PC-9 (cell line): ENCODE results near the gene NRG3. TPM values are rescaled to one million over a fixed set of nuclear protein-coding genes. Genes with fewer than 3 reads are reported as not detected.

Experiments
- BruUV-seq: library from RNA; stranded (reverse); fragments of 400-500 nt; replicated peaks from 2 replicates; lab custom pipeline; 2021; lab: Mats Ljungman, UMichigan
- CTCF ChIA-PET: fragments of 300-600 bp; sonication (Branson Sonifier 250); formaldehyde crosslinking; loops from one replicate; lab custom pipeline; 2022; ENCODE audit warnings: antibody characterized with exemption; lab: Charles Lee
- POLR2A ChIA-PET: fragments of 300-600 bp; sonication (Branson Sonifier 250); formaldehyde crosslinking; loops from one replicate; lab custom pipeline; 2022; ENCODE audit warnings: antibody characterized with exemption; ENCODE audit not compliant: unreplicated experiment; lab: Charles Lee
- DNase-seq, 2 experiments: peaks; one replicate each; pipeline versions ENCODE4 v3.0.0 to v3.0.0-alpha.2; 2015 to 2022; ENCODE audit warnings: mixed read lengths in 1 of 2
- H2AFZ ChIP-seq: fragments of 200-600 bp; sonication (generic); 2 replicates; pipeline ENCODE4 v1.8.1; 2017; ENCODE audit warnings: antibody characterized with exemption
- H3F3A ChIP-seq: fragments of 200-600 bp; sonication (generic); 2 replicates; pipeline ENCODE4 v1.8.1; 2017; ENCODE audit warnings: antibody characterized with exemption, mild to moderate bottlenecking, low read depth; ENCODE audit not compliant: insufficient read depth
- H3K27ac ChIP-seq: fragments of 200-600 bp; sonication (generic); 2 replicates; pipeline ENCODE4 v1.6.1; 2016; ENCODE audit warnings: mixed run types
- H3K27me3 ChIP-seq: fragments of 200-600 bp; sonication (generic); 2 replicates; pipeline ENCODE4 v1.6.1; 2016; ENCODE audit warnings: low read depth, mixed run types; ENCODE audit not compliant: insufficient read depth
- H3K36me3 ChIP-seq: fragments of 200-600 bp; sonication (generic); 2 replicates; pipeline ENCODE4 v1.6.1; 2016; ENCODE audit warnings: low read depth, mixed run types
- H3K4me1 ChIP-seq: fragments of 200-600 bp; sonication (generic); replicated peaks from 2 replicates; pipeline ENCODE4 v1.6.1; 2016; ENCODE audit warnings: mixed run types; ENCODE audit not compliant: insufficient read depth
- H3K4me2 ChIP-seq: fragments of 200-600 bp; sonication (generic); 2 replicates; pipeline ENCODE4 v1.6.1; 2017; ENCODE audit warnings: mixed run types
- H3K4me3 ChIP-seq: fragments of 200-600 bp; sonication (generic); 2 replicates; pipeline ENCODE4 v1.6.1; 2016; ENCODE audit warnings: mixed run types
- H3K79me2 ChIP-seq: fragments of 200-600 bp; sonication (generic); 2 replicates; pipeline ENCODE4 v1.6.1; 2017; ENCODE audit warnings: low read depth, mixed run types
- H3K9me2 ChIP-seq: fragments of 200-600 bp; sonication (generic); 2 replicates; pipeline ENCODE4 v1.8.1; 2017; ENCODE audit warnings: mild to moderate bottlenecking; ENCODE audit not compliant: insufficient read depth
- H3K9me3 ChIP-seq: fragments of 200-600 bp; sonication (generic); 2 replicates; pipeline ENCODE4 v1.8.1; 2016; ENCODE audit warnings: low read depth; ENCODE audit not compliant: insufficient read depth
- H4K20me1 ChIP-seq: fragments of 200-600 bp; sonication (generic); 2 replicates; pipeline ENCODE4 v1.8.1; 2017; ENCODE audit not compliant: insufficient read depth
- CTCF ChIP-seq: fragments of 200-600 bp; sonication (generic); conservative IDR thresholded peaks from 2 replicates; pipeline ENCODE4 v1.6.1; 2017; ENCODE audit warnings: mixed run types, antibody characterized with exemption, mild to moderate bottlenecking, moderate library complexity
- EZH2 ChIP-seq: fragments of 200-600 bp; sonication (generic); IDR thresholded peaks from 2 replicates; pipeline ENCODE4 v1.8.0; 2017; ENCODE audit warnings: antibody characterized with exemption, low read depth
- intact Hi-C: fragments of 100-400 bp; cut with micrococcal nuclease; formaldehyde crosslinking; loops from one replicate; pipeline ENCODE4 v1.10.0; 2022; ENCODE audit not compliant: unreplicated experiment
- total RNA-seq: library from RNA; stranded (reverse); gene quantifications from 2 replicates; pipeline ENCODE4 v1.2.3, GENCODE V29; 2021

The NRG3 gene
- total RNA-seq, 1 experiment from 2014 or later: not detected

GRCh38 chr10:82038587-82038986, 163.6 kb downstream of the NRG3 start:
- Histone ChIP-seq H3K9me2 (no peaks in the 10 kb centered on the region), H3K4me3 (no peak overlapping the region), H3K9me3 (no peaks in the 10 kb centered on the region), H2AFZ (no peak overlapping the region), H3K27me3 (no peaks in the 10 kb centered on the region), H3K79me2 (no peaks in the 10 kb centered on the region), H3K36me3 (no peaks in the 10 kb centered on the region), H3F3A (no peaks in the 10 kb centered on the region), H4K20me1 (no peaks in the 10 kb centered on the region), H3K27ac (no peak overlapping the region), H3K4me2 (no peak overlapping the region), H3K4me1 (no peaks in the 10 kb centered on the region)
- no peak for TF ChIP-seq CTCF
- no peak for TF ChIP-seq EZH2
- intact Hi-C loops: no loop called here
- ChIA-PET POLR2A (no interaction called here), CTCF (no interaction called here)
- DNase-seq: no peak
- BruUV-seq: no TSS peak

- no peak for TF ChIP-seq CTCF
- no peak for TF ChIP-seq EZH2
- no TSS peak for BruUV-seq
- Histone ChIP-seq H3K36me3 (no peaks in the 10 kb centered on the region), H3F3A (no peaks in the 10 kb centered on the region), H4K20me1 (no peaks in the 10 kb centered on the region), H3K27me3 (no peaks in the 10 kb centered on the region), H3K9me2 (no peaks in the 10 kb centered on the region), H3K4me2 (no peak overlapping the region), H3K4me3 (no peak overlapping the region), H3K27ac (no peak overlapping the region), H3K9me3 (no peaks in the 10 kb centered on the region), H3K79me2 (no peaks in the 10 kb centered on the region), H2AFZ (no peak overlapping the region), H3K4me1 (no peaks in the 10 kb centered on the region)
- DNase-seq: no peak
- ChIA-PET CTCF (no interaction called here), POLR2A (no interaction called here)
- intact Hi-C loops: no loop called here
Observed at GRCh38 chr10:82040336-82040735, 165.3 kb downstream of the NRG3 start.

- no peaks in the 10 kb centered on the region for H3K9me2 ChIP-seq
- no peak overlapping the region for H3K27ac ChIP-seq
- CTCF ChIA-PET: no interaction called here
- DNase-seq: no peak
- H3K4me1 ChIP-seq: no peaks in the 10 kb centered on the region
- no peak overlapping the region for H2AFZ ChIP-seq
- H3K79me2 ChIP-seq: no peaks in the 10 kb centered on the region
- BruUV-seq: no TSS peak
- no peaks in the 10 kb centered on the region for H3K36me3 ChIP-seq
- H3K4me2 ChIP-seq: no peak overlapping the region
- H4K20me1 ChIP-seq: no peaks in the 10 kb centered on the region
- H3K27me3 ChIP-seq: no peaks in the 10 kb centered on the region
- intact Hi-C loops: no loop called here
- no peaks in the 10 kb centered on the region for H3K9me3 ChIP-seq
- POLR2A ChIA-PET: no interaction called here
- H3K4me3 ChIP-seq: no peak overlapping the region
- H3F3A ChIP-seq: no peaks in the 10 kb centered on the region
- TF ChIP-seq CTCF (no peak), EZH2 (no peak)
Observed at GRCh38 chr10:82041018-82041417, 166.0 kb downstream of the NRG3 start.
